NOMO-1 treated with dmso at 0.1 percent for 144 hours (cell line): Measurements from ENCODE around the gene METAP1.
"Not testable (repeated sequence)": the region's sequence is repeated elsewhere in the genome, so short reads cannot be mapped to it uniquely, and the experiment has no call there.

Experiments used
- DNase-seq: peaks from one replicate; lab custom pipeline; 2025; ENCODE audit not compliant: unreplicated experiment; lab: John Stamatoyannopoulos, UW

METAP1 gene

GRCh38 chr4:99054428-99054994 lies 59.0 kb downstream of the METAP1 start:
- no peak for DNase-seq

GRCh38 chr4:99058228-99058627 lies 62.7 kb downstream of the METAP1 start:
- no peak for DNase-seq

- no peak for DNase-seq
Observed at GRCh38 chr4:99059550-99059949, 64.0 kb downstream of the METAP1 start.

- DNase-seq: no peak
Observed at GRCh38 chr4:99061048-99061700, 65.7 kb downstream of the METAP1 start.

GRCh38 chr4:99062120-99062519 lies 66.6 kb downstream of the METAP1 start:
- no peak for DNase-seq

- DNase-seq: not testable (repeated sequence)
Observed at GRCh38 chr4:99065521-99065920, 70.0 kb downstream of the METAP1 start.

- DNase-seq: no peak
Observed at GRCh38 chr4:99067617-99068016, 72.1 kb downstream of the METAP1 start.

- DNase-seq: no peak
Observed at GRCh38 chr4:99071159-99071558, 75.6 kb downstream of the METAP1 start.

GRCh38 chr4:99074816-99075215 lies 79.3 kb downstream of the METAP1 start:
- no peak for DNase-seq

GRCh38 chr4:99076292-99076976 lies 80.9 kb downstream of the METAP1 start:
- DNase-seq: no peak

- DNase-seq: no peak
Observed at GRCh38 chr4:99077177-99077576, 81.7 kb downstream of the METAP1 start.

GRCh38 chr4:99078336-99078735 lies 82.8 kb downstream of the METAP1 start:
- DNase-seq: no peak

GRCh38 chr4:99078931-99079624 lies 83.6 kb downstream of the METAP1 start:
- DNase-seq: no peak

GRCh38 chr4:99079625-99080295 lies 84.2 kb downstream of the METAP1 start:
- DNase-seq: no peak

GRCh38 chr4:99080869-99081268 lies 85.3 kb downstream of the METAP1 start:
- not testable (repeated sequence) for DNase-seq

GRCh38 chr4:99082192-99082591 lies 86.7 kb downstream of the METAP1 start:
- DNase-seq: no peak

GRCh38 chr4:99084595-99084994 lies 89.1 kb downstream of the METAP1 start:
- DNase-seq: no peak

GRCh38 chr4:99088023-99088449 lies 92.5 kb downstream of the METAP1 start:
- peak; percentile 8 for DNase-seq

- DNase-seq: peak; percentile 77
Observed at GRCh38 chr4:99088481-99089365, 93.2 kb downstream of the METAP1 start, which contains the start of gene ADH5. Gene ADH5 (minus strand): TSS chr4:99088788. CDS start chr4:99088700, 88 bp downstream.
